HCT116 (cell line): ENCODE results near the gene C10orf90. TPM values are rescaled to one million over a fixed set of nuclear protein-coding genes. Genes with fewer than 3 reads are reported as not detected.

Experiments used
- ATAC-seq: fragments of 200-7000 bp; cut with Tn5 transposase; 2 replicates; pipeline ENCODE4 v1.9.1; 2020; ENCODE audit warnings: mild to moderate bottlenecking, moderate library complexity
- BruUV-seq: library from RNA; stranded (reverse); fragments of 400-500 nt; replicated peaks from 2 replicates; lab custom pipeline; 2021; lab: Mats Ljungman, UMichigan
- CTCF ChIA-PET: fragments of 300-600 bp; sonication (Branson Sonifier 250); formaldehyde crosslinking; loops from one replicate; lab custom pipeline; 2021; ENCODE audit warnings: antibody characterized with exemption; lab: Charles Lee
- POLR2A ChIA-PET: fragments of 300-600, 350-600 bp; sonication (Branson Sonifier 250); formaldehyde crosslinking; loops from one replicate; lab custom pipeline; 2021; ENCODE audit warnings: antibody characterized with exemption; lab: Charles Lee
- RAD21 ChIA-PET, 2 experiments: fragments of 300-600 bp; sonication (Branson Sonifier 250); formaldehyde crosslinking; loops; one replicate each; lab custom pipeline; 2023; ENCODE audit warnings: low total read pairs in 2 of 2; ENCODE audit not compliant: uncharacterized antibody in 2 of 2, unreplicated experiment in 2 of 2, low non-redundant PET in 1 of 2; lab: Charles Lee
- DNase-seq: peaks from one replicate; pipeline ENCODE4 v3.0.0-alpha.2; 2010; ENCODE audit warnings: low read depth, low spot score
- H2AFZ ChIP-seq: fragments of 200-600 bp; shearing (Covaris generic), sonication (generic); 2 replicates; pipeline ENCODE4 v1.6.1; 2017; ENCODE audit warnings: low read depth, mixed run types, mixed read lengths, antibody characterized with exemption, low read length; ENCODE audit not compliant: poor library complexity, severe bottlenecking
- H3K27ac ChIP-seq: 2 replicates; pipeline ENCODE4 v1.5.1; 2012; ENCODE audit warnings: low read depth, low read length
- H3K27me3 ChIP-seq: fragments of 200-600 bp; sonication (generic); 2 replicates; pipeline ENCODE4 v1.6.1; 2016; ENCODE audit warnings: mixed run types, low read length, mixed read lengths; ENCODE audit not compliant: insufficient read depth
- H3K36me3 ChIP-seq, 2 experiments: fragments of 200-500 bp in 1 of 2; fragments of 200-600 bp in 1 of 2; sonication (Bioruptor generic) in 1 of 2; sonication (generic) in 1 of 2; 2 replicates each; pipeline versions ENCODE4 v1.5.1 to v1.6.1; 2014 to 2016; ENCODE audit warnings: low read length in 2 of 2, inconsistent platforms in 1 of 2, mixed read lengths in 1 of 2, mixed run types in 1 of 2; ENCODE audit not compliant: insufficient read depth in 2 of 2, control insufficient read depth in 1 of 2
- H3K4me1 ChIP-seq, 2 experiments: fragments of 200-600 bp in 1 of 2; sonication (generic) in 1 of 2; 2 replicates each; pipeline versions ENCODE4 v1.5.1 to v1.6.1; 2012 to 2017; ENCODE audit warnings: low read length in 2 of 2, inconsistent platforms in 1 of 2, mild to moderate bottlenecking in 1 of 2, mixed read lengths in 1 of 2, mixed run types in 1 of 2, moderate library complexity in 1 of 2; ENCODE audit not compliant: insufficient read depth in 2 of 2, control insufficient read depth in 1 of 2
- H3K4me2 ChIP-seq: fragments of 200-600 bp; sonication (generic); 2 replicates; pipeline ENCODE4 v1.6.1; 2017; ENCODE audit warnings: mixed run types, low read length, mixed read lengths
- H3K4me3 ChIP-seq, 2 experiments: fragments of 200-600 bp in 1 of 2; sonication (generic) in 1 of 2; replicated peaks in 1 of 2; 2 replicates each; pipeline ENCODE4 v1.5.1; 2011 to 2016; ENCODE audit warnings: low read length in 2 of 2, control low read depth in 1 of 2, low read depth in 1 of 2, mild to moderate bottlenecking in 1 of 2, mixed read lengths in 1 of 2, mixed run types in 1 of 2
- H3K79me2 ChIP-seq: fragments of 200-600 bp; sonication (generic); 2 replicates; pipeline ENCODE4 v1.6.1; 2017; ENCODE audit warnings: mild to moderate bottlenecking, mixed run types, low read length, moderate library complexity, mixed read lengths; ENCODE audit not compliant: insufficient read depth
- H3K9ac ChIP-seq: fragments of 200-600 bp; sonication (generic); 2 replicates; pipeline ENCODE4 v1.6.1; 2016; ENCODE audit warnings: low read length, mixed read lengths
- H3K9me2 ChIP-seq: fragments of 200-600 bp; sonication (generic), shearing (Covaris generic); 2 replicates; pipeline ENCODE4 v1.6.1; 2017; ENCODE audit warnings: mixed run types, mild to moderate bottlenecking, moderate library complexity; ENCODE audit not compliant: insufficient read depth
- H3K9me3 ChIP-seq, 2 experiments: fragments of 200-500 bp in 1 of 2; fragments of 200-600 bp in 1 of 2; sonication (Bioruptor generic) in 1 of 2; sonication (generic) in 1 of 2; 2 replicates each; pipeline ENCODE4 v1.6.1; 2014 to 2017; ENCODE audit warnings: low read length in 2 of 2, mixed read lengths in 2 of 2, inconsistent platforms in 1 of 2, low read depth in 1 of 2, mild to moderate bottlenecking in 1 of 2, mixed run types in 1 of 2, moderate library complexity in 1 of 2; ENCODE audit not compliant: control insufficient read depth in 1 of 2, insufficient read depth in 1 of 2
- H4K20me1 ChIP-seq: fragments of 200-600 bp; sonication (generic), shearing (Covaris generic); 2 replicates; pipeline ENCODE4 v1.6.1; 2017; ENCODE audit warnings: mixed run types, mild to moderate bottlenecking, moderate library complexity; ENCODE audit not compliant: insufficient read depth
- CBX3 ChIP-seq: IDR thresholded peaks from 2 replicates; pipeline ENCODE4 v1.6.1; 2012; ENCODE audit warnings: low read depth
- EZH2 ChIP-seq: fragments of 200-600 bp; sonication (generic); IDR thresholded peaks from 2 replicates; pipeline ENCODE4 v1.6.1; 2017; ENCODE audit warnings: antibody characterized with exemption, mixed run types
- EZH2phosphoT487 ChIP-seq: fragments of 200-600 bp; IDR thresholded peaks from 2 replicates; pipeline ENCODE4 v1.6.1; 2018; ENCODE audit warnings: antibody characterized with exemption, borderline replicate concordance
- MAX ChIP-seq: IDR thresholded peaks from 2 replicates; pipeline ENCODE4 v1.6.1; 2012
- RAD21 ChIP-seq: IDR thresholded peaks from 2 replicates; pipeline ENCODE4 v1.6.1; 2012; ENCODE audit warnings: low read depth, mild to moderate bottlenecking
- SRF ChIP-seq: IDR thresholded peaks from 2 replicates; pipeline ENCODE4 v1.6.1; 2012; ENCODE audit warnings: low read depth
- TCF7L2 ChIP-seq: IDR thresholded peaks from 2 replicates; pipeline ENCODE4 v1.7.0; 2011; ENCODE audit warnings: borderline replicate concordance, inconsistent platforms; ENCODE audit not compliant: insufficient read depth, insufficient read length; ENCODE audit errors: extremely low read depth
- ZNF274 ChIP-seq: fragments of 200-500 bp; sonication (Bioruptor generic); IDR thresholded peaks from 2 replicates; pipeline ENCODE4 v1.6.1; 2014; ENCODE audit warnings: mild to moderate bottlenecking, low read depth, low read length, inconsistent platforms
- intact Hi-C: fragments of 100-400 bp; cut with micrococcal nuclease; formaldehyde crosslinking; loops from 2 replicates; pipeline ENCODE4 v1.10.0; 2022
- total RNA-seq: library from RNA; stranded (reverse); gene quantifications from one replicate; pipeline ENCODE4 v1.2.1, GENCODE V29; 2021; ENCODE audit not compliant: unreplicated experiment
- TF ChIP-seq, protein P1 (sequence below), 3 experiments: fragments of 200-600 bp in 1 of 3; sonication (generic) in 1 of 3; IDR thresholded peaks in 2 of 3; conservative IDR thresholded peaks in 1 of 3; 2 replicates each; pipeline ENCODE4 v1.5.1; 2012 to 2017; ENCODE audit warnings: low read depth in 2 of 3, low read length in 2 of 3, antibody characterized with exemption in 1 of 3, borderline replicate concordance in 1 of 3, control low read depth in 1 of 3, mild to moderate bottlenecking in 1 of 3, mixed read lengths in 1 of 3, mixed run types in 1 of 3, moderate library complexity in 1 of 3; ENCODE audit not compliant: insufficient read depth in 1 of 3
- TF ChIP-seq, protein P2 (sequence below): IDR thresholded peaks from 2 replicates; pipeline ENCODE4 v1.6.1; 2012

C10orf90 gene
- total RNA-seq, 1 experiment from 2014 or later = not detected

DNA sequence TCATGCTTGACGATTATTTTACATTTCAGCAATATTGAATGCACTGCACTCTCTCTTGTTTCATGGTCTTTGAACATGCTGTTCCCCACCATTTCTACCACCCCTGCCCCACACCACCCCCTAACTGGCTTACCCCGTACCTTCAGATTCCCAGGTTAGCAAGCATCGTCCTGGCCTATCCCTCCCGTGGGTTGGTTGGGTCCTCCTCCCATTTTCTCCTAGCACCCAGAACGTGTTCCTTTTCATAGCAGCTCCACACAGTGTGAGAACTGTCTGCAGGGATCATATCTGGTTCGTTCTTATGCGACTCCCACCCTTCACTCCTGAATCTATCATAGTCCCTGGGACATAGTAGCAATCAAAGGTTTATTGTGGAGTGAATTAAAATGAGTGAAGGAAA lies 48.6 kb downstream of the C10orf90 start:
- no peak for TF ChIP-seq RAD21
- TF ChIP-seq EZH2phosphoT487 = no peak
- TF ChIP-seq ZNF274 = no peak
- TF ChIP-seq, protein P1, sequence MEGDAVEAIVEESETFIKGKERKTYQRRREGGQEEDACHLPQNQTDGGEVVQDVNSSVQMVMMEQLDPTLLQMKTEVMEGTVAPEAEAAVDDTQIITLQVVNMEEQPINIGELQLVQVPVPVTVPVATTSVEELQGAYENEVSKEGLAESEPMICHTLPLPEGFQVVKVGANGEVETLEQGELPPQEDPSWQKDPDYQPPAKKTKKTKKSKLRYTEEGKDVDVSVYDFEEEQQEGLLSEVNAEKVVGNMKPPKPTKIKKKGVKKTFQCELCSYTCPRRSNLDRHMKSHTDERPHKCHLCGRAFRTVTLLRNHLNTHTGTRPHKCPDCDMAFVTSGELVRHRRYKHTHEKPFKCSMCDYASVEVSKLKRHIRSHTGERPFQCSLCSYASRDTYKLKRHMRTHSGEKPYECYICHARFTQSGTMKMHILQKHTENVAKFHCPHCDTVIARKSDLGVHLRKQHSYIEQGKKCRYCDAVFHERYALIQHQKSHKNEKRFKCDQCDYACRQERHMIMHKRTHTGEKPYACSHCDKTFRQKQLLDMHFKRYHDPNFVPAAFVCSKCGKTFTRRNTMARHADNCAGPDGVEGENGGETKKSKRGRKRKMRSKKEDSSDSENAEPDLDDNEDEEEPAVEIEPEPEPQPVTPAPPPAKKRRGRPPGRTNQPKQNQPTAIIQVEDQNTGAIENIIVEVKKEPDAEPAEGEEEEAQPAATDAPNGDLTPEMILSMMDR (IDR thresholded peaks at IDR 0.05 in 2 of 3, conservative IDR thresholded peaks at IDR 0.05 in 1 of 3; ENCODE audit: borderline replicate concordance in 1 of 3, insufficient read depth in 1 of 3, low read depth in 2 of 3, low read length in 2 of 3) = no peak
- no peak for TF ChIP-seq CBX3
- TF ChIP-seq TCF7L2 = no peak
- TF ChIP-seq SRF = no peak
- TF ChIP-seq, protein P2, sequence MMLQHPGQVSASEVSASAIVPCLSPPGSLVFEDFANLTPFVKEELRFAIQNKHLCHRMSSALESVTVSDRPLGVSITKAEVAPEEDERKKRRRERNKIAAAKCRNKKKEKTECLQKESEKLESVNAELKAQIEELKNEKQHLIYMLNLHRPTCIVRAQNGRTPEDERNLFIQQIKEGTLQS = no peak
- no peak for TF ChIP-seq MAX
- no peak for TF ChIP-seq EZH2
- TF ChIP-seq, all 23 proteins: peak for 0
- DNase-seq (no peak), ATAC-seq (no peak)
- H3K4me1 ChIP-seq = no peaks in the 10 kb centered on the region
- peaks cover 73% of the 10 kb centered on the region for H3K27me3 ChIP-seq
- RAD21 ChIA-PET = no interaction called here
- H3K9me2 ChIP-seq = no peaks in the 10 kb centered on the region
- intact Hi-C loops = no loop called here
- no peak overlapping the region for H3K27ac ChIP-seq
- H3K9ac ChIP-seq = no peak overlapping the region
- POLR2A ChIA-PET = no interaction called here
- H3K4me3 ChIP-seq = no peak overlapping the region
- BruUV-seq = no TSS peak
- no peak overlapping the region for H2AFZ ChIP-seq
- H4K20me1 ChIP-seq = no peaks in the 10 kb centered on the region
- H3K79me2 ChIP-seq = no peaks in the 10 kb centered on the region
- H3K4me2 ChIP-seq = no peak overlapping the region
- CTCF ChIA-PET = no interaction called here
- no peaks in the 10 kb centered on the region for H3K9me3 ChIP-seq
- no peaks in the 10 kb centered on the region for H3K36me3 ChIP-seq
